Ishikawa (cell line): Measurements from ENCODE around the gene TSPAN11.

ENCODE experiments used
- CEBPB ChIP-seq: IDR thresholded peaks from 2 replicates; pipeline ENCODE4 v1.6.1; 2012
- CREB1 ChIP-seq: IDR thresholded peaks from 2 replicates; pipeline ENCODE4 v1.6.1; 2012; ENCODE audit warnings: low read depth
- EGR1 ChIP-seq: IDR thresholded peaks from 2 replicates; pipeline ENCODE4 v1.6.1; 2012
- EP300 ChIP-seq: IDR thresholded peaks from 2 replicates; pipeline ENCODE4 v1.6.1; 2012; ENCODE audit warnings: borderline replicate concordance
- FOXM1 ChIP-seq: IDR thresholded peaks from 2 replicates; pipeline ENCODE4 v1.6.1; 2012; ENCODE audit warnings: low read depth, borderline replicate concordance
- MAX ChIP-seq: IDR thresholded peaks from 2 replicates; pipeline ENCODE4 v1.6.1; 2012
- NFIC ChIP-seq: IDR thresholded peaks from 2 replicates; pipeline ENCODE4 v1.6.1; 2012
- RAD21 ChIP-seq: IDR thresholded peaks from 2 replicates; pipeline ENCODE4 v1.6.1; 2012; ENCODE audit warnings: low read depth
- REST ChIP-seq: IDR thresholded peaks from 2 replicates; pipeline ENCODE4 v1.6.1; 2012; ENCODE audit warnings: low read depth, mild to moderate bottlenecking
- TAF1 ChIP-seq: IDR thresholded peaks from 2 replicates; pipeline ENCODE4 v1.6.1; 2012; ENCODE audit warnings: low read depth, mild to moderate bottlenecking
- TCF12 ChIP-seq: IDR thresholded peaks from 2 replicates; pipeline ENCODE4 v1.6.1; 2012; ENCODE audit warnings: low read depth
- TEAD4 ChIP-seq: IDR thresholded peaks from 2 replicates; pipeline ENCODE4 v1.6.1; 2012
- USF1 ChIP-seq: IDR thresholded peaks from 2 replicates; pipeline ENCODE4 v1.6.1; 2012
- YY1 ChIP-seq: IDR thresholded peaks from 2 replicates; pipeline ENCODE4 v1.6.1; 2012; ENCODE audit warnings: low read depth
- ZBTB7A ChIP-seq: IDR thresholded peaks from 2 replicates; pipeline ENCODE4 v1.6.1; 2012; ENCODE audit warnings: low read depth

Gene TSPAN11

GRCh38 chr12:30882706-30883105 is 43.8 kb upstream of the TSPAN11 start:
- TF ChIP-seq TEAD4 (no peak), RAD21 (0 out of 2 replicates have a peak, but pooled peaks have one; percentile 13)

- TF ChIP-seq TCF12, result no peak
- TF ChIP-seq FOXM1, result no peak
- no peak for TF ChIP-seq TAF1
- no peak for TF ChIP-seq ZBTB7A
- TF ChIP-seq RAD21, result no peak
- TF ChIP-seq NFIC, result no peak
- TF ChIP-seq MAX, result no peak
- no peak for TF ChIP-seq CEBPB
- no peak for TF ChIP-seq USF1
- no peak for TF ChIP-seq TEAD4
Observed at GRCh38 chr12:30884799-30885198, 41.7 kb upstream of the TSPAN11 start.

- TF ChIP-seq ZBTB7A (no peak), REST (no peak), EGR1 (no peak), MAX (no peak), RAD21 (no peak), EP300 (no peak), TEAD4 (no peak), TAF1 (no peak), CREB1 (no peak), NFIC (no peak), FOXM1 (no peak), USF1 (no peak), CEBPB (no peak), YY1 (no peak), TCF12 (no peak)
Observed at GRCh38 chr12:30885321-30885720, 41.2 kb upstream of the TSPAN11 start.

GRCh38 chr12:30887226-30887625 is 39.3 kb upstream of the TSPAN11 start:
- TF ChIP-seq TCF12, result no peak
- no peak for TF ChIP-seq NFIC

- TF ChIP-seq CEBPB (no peak), ZBTB7A (no peak), CREB1 (no peak), TCF12 (no peak), EGR1 (no peak), RAD21 (no peak), TEAD4 (no peak), YY1 (no peak), FOXM1 (no peak), MAX (no peak), USF1 (no peak), EP300 (no peak), REST (no peak), NFIC (no peak), TAF1 (no peak)
Observed at GRCh38 chr12:30888241-30888640, 38.3 kb upstream of the TSPAN11 start.

GRCh38 chr12:30896461-30896860 is 30.1 kb upstream of the TSPAN11 start:
- TF ChIP-seq TCF12, result no peak
- no peak for TF ChIP-seq EGR1
- TF ChIP-seq EP300, result no peak
- no peak for TF ChIP-seq RAD21
- no peak for TF ChIP-seq CREB1
- TF ChIP-seq YY1, result no peak
- TF ChIP-seq REST, result no peak
- TF ChIP-seq FOXM1, result no peak
- TF ChIP-seq TAF1, result no peak
- TF ChIP-seq MAX, result no peak
- TF ChIP-seq ZBTB7A, result no peak
- TF ChIP-seq TEAD4, result no peak
- TF ChIP-seq CEBPB, result no peak
- no peak for TF ChIP-seq USF1
- TF ChIP-seq NFIC, result no peak
